ENCODE results near the gene CECR2. TPM values are rescaled to one million over a fixed set of nuclear protein-coding genes. Genes with fewer than 3 reads are reported as not detected.

Gene CECR2
- total RNA-seq, 3 donors from 2014 or later (not counting 1 experiment from before 2014, with no cell fraction given): 0.02 to 0.45 TPM; not detected in 1

DNA sequence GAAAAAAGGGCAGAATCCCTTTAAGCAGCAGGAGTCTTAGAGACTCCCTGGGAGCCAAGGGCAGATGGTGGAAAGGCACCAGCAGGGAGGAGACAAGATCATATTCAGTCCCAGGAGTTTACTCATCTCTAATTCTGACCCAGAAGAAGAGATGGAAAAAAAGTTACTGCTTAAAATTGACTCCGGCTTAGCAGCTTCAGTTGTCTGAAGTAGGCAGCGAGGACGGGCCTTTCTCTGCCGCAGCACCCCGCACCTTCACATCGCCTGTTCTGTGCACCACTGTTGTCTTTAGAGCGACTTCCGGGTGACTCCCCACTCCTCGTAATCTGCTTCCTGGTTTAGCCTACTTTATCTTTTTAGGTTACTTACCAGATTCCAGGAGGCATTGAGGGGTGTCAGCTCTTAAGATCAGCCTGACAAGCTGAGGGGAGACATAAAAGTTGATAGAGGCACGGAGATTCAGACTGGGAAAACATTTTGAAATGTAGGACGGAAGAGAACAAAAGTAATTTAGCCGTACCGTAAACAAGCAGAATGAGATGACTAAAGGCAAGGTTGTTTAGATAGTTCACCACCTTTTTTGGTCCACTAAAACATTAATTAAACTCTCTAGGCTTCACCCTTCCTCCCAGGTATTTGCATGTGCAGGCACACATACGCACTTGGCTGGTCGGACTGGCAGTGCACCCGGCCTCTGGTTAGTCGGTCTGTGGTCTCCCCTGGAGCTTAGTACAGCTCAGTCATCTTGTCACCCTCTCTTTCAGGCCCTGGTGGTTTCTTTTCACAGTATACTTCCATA is 74.3 kb downstream of the CECR2 start:
- no peaks in the 10 kb centered on the region for H3K27me3 ChIP-seq (ENCODE audit: control insufficient read depth, insufficient read depth, low read length)
- H3K4me3 ChIP-seq (ENCODE audit: low read length): no peak overlapping the region
- no peak overlapping the region for H3K27ac Mint-ChIP-seq
- H3K27ac ChIP-seq (ENCODE audit: low read length): no peak overlapping the region
- H3K36me3 Mint-ChIP-seq: no peaks in the 10 kb centered on the region
- no peak for ATAC-seq
- TF ChIP-seq CTCF (IDR thresholded peaks at IDR 0.05): no peak
- H3K9me3 Mint-ChIP-seq: no peaks in the 10 kb centered on the region
- peaks cover 0 to 7% of the 10 kb centered on the region in 2 donors for H3K27me3 Mint-ChIP-seq (ENCODE audit: low read depth in 2 of 2)
- H3K4me3 Mint-ChIP-seq: no peak overlapping the region
- no peak for DNase-seq
- H3K4me1 Mint-ChIP-seq: no peaks in the 10 kb centered on the region
- no peaks in the 10 kb centered on the region for H3K9me3 ChIP-seq (ENCODE audit: control insufficient read depth, insufficient read depth, low read length)
- no peaks in the 10 kb centered on the region for H3K4me1 ChIP-seq (ENCODE audit: control insufficient read depth, insufficient read depth, low read length)
- 81% methylated on average over 17 of the region's 17 CpGs for WGBS (ENCODE audit: insufficient coverage)
- no peaks in the 10 kb centered on the region for H3K36me3 ChIP-seq (ENCODE audit: control insufficient read depth, insufficient read depth, low read length)
- intact Hi-C loops (cut with micrococcal nuclease): no loop called here

GRCh38 chr22:17444204-17444504 is 74.9 kb downstream of the CECR2 start:
- Mint-ChIP-seq H3K27me3 (ENCODE audit: low read depth in 2 of 2) (peaks cover 0 to 7% of the 10 kb centered on the region in 2 donors), H3K9me3 (no peaks in the 10 kb centered on the region), H3K4me1 (no peaks in the 10 kb centered on the region), H3K4me3 (no peak overlapping the region), H3K36me3 (no peaks in the 10 kb centered on the region), H3K27ac (no peak overlapping the region)
- no peak for TF ChIP-seq CTCF (IDR thresholded peaks at IDR 0.05)
- intact Hi-C loops (cut with micrococcal nuclease): no loop called here
- Histone ChIP-seq H3K27me3 (ENCODE audit: control insufficient read depth, insufficient read depth, low read length) (no peaks in the 10 kb centered on the region), H3K4me1 (ENCODE audit: control insufficient read depth, insufficient read depth, low read length) (no peaks in the 10 kb centered on the region), H3K4me3 (ENCODE audit: low read length) (no peak overlapping the region), H3K27ac (ENCODE audit: low read length) (no peak overlapping the region), H3K9me3 (ENCODE audit: control insufficient read depth, insufficient read depth, low read length) (no peaks in the 10 kb centered on the region), H3K36me3 (ENCODE audit: control insufficient read depth, insufficient read depth, low read length) (no peaks in the 10 kb centered on the region)
- 87% methylated on average over 6 of the region's 6 CpGs for WGBS (ENCODE audit: insufficient coverage)
- DNase-seq: no peak
- no peak for ATAC-seq

GRCh38 chr22:17446698-17447097 is 77.4 kb downstream of the CECR2 start:
- no peaks in the 10 kb centered on the region for H3K4me1 ChIP-seq (ENCODE audit: control insufficient read depth, insufficient read depth, low read length)
- Mint-ChIP-seq H3K9me3 (no peaks in the 10 kb centered on the region), H3K27me3 (ENCODE audit: low read depth in 2 of 2) (peaks cover 0 to 11% of the 10 kb centered on the region in 2 donors), H3K4me3 (no peak overlapping the region), H3K36me3 (no peaks in the 10 kb centered on the region), H3K4me1 (no peaks in the 10 kb centered on the region), H3K27ac (no peak overlapping the region)
- no peak overlapping the region for H3K4me3 ChIP-seq (ENCODE audit: low read length)
- H3K27ac ChIP-seq (ENCODE audit: low read length): no peak overlapping the region
- intact Hi-C loops (cut with micrococcal nuclease): no loop called here
- H3K36me3 ChIP-seq (ENCODE audit: control insufficient read depth, insufficient read depth, low read length): no peaks in the 10 kb centered on the region
- 89% methylated on average over 10 of the region's 10 CpGs for WGBS (ENCODE audit: insufficient coverage)
- no peaks in the 10 kb centered on the region for H3K27me3 ChIP-seq (ENCODE audit: control insufficient read depth, insufficient read depth, low read length)
- TF ChIP-seq CTCF (IDR thresholded peaks at IDR 0.05): no peak
- DNase-seq (no peak), ATAC-seq (no peak)
- H3K9me3 ChIP-seq (ENCODE audit: control insufficient read depth, insufficient read depth, low read length): no peaks in the 10 kb centered on the region

- DNase-seq (no peak), ATAC-seq (no peak)
- Histone ChIP-seq H3K9me3 (ENCODE audit: control insufficient read depth, insufficient read depth, low read length) (no peaks in the 10 kb centered on the region), H3K4me3 (ENCODE audit: low read length) (no peak overlapping the region), H3K36me3 (ENCODE audit: control insufficient read depth, insufficient read depth, low read length) (no peaks in the 10 kb centered on the region), H3K27ac (ENCODE audit: low read length) (no peak overlapping the region), H3K4me1 (ENCODE audit: control insufficient read depth, insufficient read depth, low read length) (no peaks in the 10 kb centered on the region), H3K27me3 (ENCODE audit: control insufficient read depth, insufficient read depth, low read length) (no peaks in the 10 kb centered on the region)
- no peak for TF ChIP-seq CTCF (IDR thresholded peaks at IDR 0.05)
- H3K4me1 Mint-ChIP-seq: no peaks in the 10 kb centered on the region
- no peak overlapping the region for H3K4me3 Mint-ChIP-seq
- WGBS (ENCODE audit: insufficient coverage): 77% methylated on average over 5 of the region's 5 CpGs
- intact Hi-C loops (cut with micrococcal nuclease): no loop called here
- H3K27ac Mint-ChIP-seq: no peak overlapping the region
- no peaks in the 10 kb centered on the region for H3K9me3 Mint-ChIP-seq
- H3K27me3 Mint-ChIP-seq (ENCODE audit: low read depth in 2 of 2): peaks cover 0 to 9% of the 10 kb centered on the region in 2 donors
- H3K36me3 Mint-ChIP-seq: no peaks in the 10 kb centered on the region
Measured at GRCh38 chr22:17451316-17451715, 82.1 kb downstream of the CECR2 start.
